ENCODE data around the gene ZMYND15.
A peak's percentile ranks its signal among the peaks of the same experiment; 100 is the strongest.

ZMYND15 gene

GRCh38 chr17:4719146-4719545 is 20.5 kb upstream of the ZMYND15 start:
- TF ChIP-seq CTCF (IDR thresholded peaks at IDR 0.05; ENCODE audit: low read depth, low read length), result no peak
- Histone ChIP-seq H3K27ac (peak overlapping the region; percentile 63), H3K4me3 (ENCODE audit: low read depth, low read length) (no peak overlapping the region), H3K27me3 (ENCODE audit: insufficient read depth, low read depth, severe bottlenecking) (no peaks in the 10 kb centered on the region), H3K36me3 (peaks cover 53% of the 10 kb centered on the region), H3K9me3 (ENCODE audit: severe bottlenecking) (no peaks in the 10 kb centered on the region)
- no peak for DNase-seq

GRCh38 chr17:4719684-4720221 is 19.9 kb upstream of the ZMYND15 start:
- no peak for TF ChIP-seq CTCF (IDR thresholded peaks at IDR 0.05; ENCODE audit: low read depth, low read length)

GRCh38 chr17:4720787-4721186 is 18.8 kb upstream of the ZMYND15 start:
- peak overlapping the region; percentile 81 for H3K27ac ChIP-seq
- H3K9me3 ChIP-seq (ENCODE audit: severe bottlenecking), result no peaks in the 10 kb centered on the region
- no peak for TF ChIP-seq CTCF (IDR thresholded peaks at IDR 0.05; ENCODE audit: low read depth, low read length)
- no peaks in the 10 kb centered on the region for H3K27me3 ChIP-seq (ENCODE audit: insufficient read depth, low read depth, severe bottlenecking)
- H3K4me3 ChIP-seq (ENCODE audit: low read depth, low read length), result no peak overlapping the region
- peaks cover 50% of the 10 kb centered on the region for H3K36me3 ChIP-seq
- no peak for DNase-seq

More at GRCh38 chr17:4719684-4720221, 19.9 kb upstream of the ZMYND15 start:
- Histone ChIP-seq H3K9me3 (ENCODE audit: severe bottlenecking) (no peaks in the 10 kb centered on the region), H3K4me3 (ENCODE audit: low read depth, low read length) (no peak overlapping the region), H3K27me3 (ENCODE audit: insufficient read depth, low read depth, severe bottlenecking) (no peaks in the 10 kb centered on the region), H3K27ac (peak overlapping the region; percentile 63), H3K36me3 (peaks cover 52% of the 10 kb centered on the region)
- DNase-seq, result peak; percentile 28

- Histone ChIP-seq H3K36me3 (peaks cover 46% of the 10 kb centered on the region), H3K9me3 (ENCODE audit: severe bottlenecking) (no peaks in the 10 kb centered on the region), H3K27ac (peak overlapping the region; percentile 81), H3K4me3 (ENCODE audit: low read depth, low read length) (no peak overlapping the region), H3K27me3 (ENCODE audit: insufficient read depth, low read depth, severe bottlenecking) (no peaks in the 10 kb centered on the region)
- DNase-seq, result peak; percentile 87
- TF ChIP-seq CTCF (IDR thresholded peaks at IDR 0.05; ENCODE audit: low read depth, low read length), result no peak
These were observed 18.2 kb upstream of the ZMYND15 start for GRCh38 chr17:4721203-4722135.

- Histone ChIP-seq H3K9me3 (ENCODE audit: severe bottlenecking) (no peaks in the 10 kb centered on the region), H3K4me3 (ENCODE audit: low read depth, low read length) (no peak overlapping the region), H3K27me3 (ENCODE audit: insufficient read depth, low read depth, severe bottlenecking) (no peaks in the 10 kb centered on the region), H3K36me3 (peaks cover 34% of the 10 kb centered on the region), H3K27ac (no peak overlapping the region; the same call in 1 of the 2 replicates)
- no peak for DNase-seq
- no peak for TF ChIP-seq CTCF (IDR thresholded peaks at IDR 0.05; ENCODE audit: low read depth, low read length)
These were observed 16.9 kb upstream of the ZMYND15 start for GRCh38 chr17:4722678-4723240.

Measured in WERI-Rb-1 (cell line).